NT2/D1 (cell line): ENCODE results near the gene KDR.

Experiments used
- SUZ12 ChIP-seq: IDR thresholded peaks from 2 replicates; pipeline ENCODE4 v1.6.1; 2011; ENCODE audit not compliant: insufficient read length, insufficient read depth; ENCODE audit errors: extremely low read depth
- ZNF274 ChIP-seq: IDR thresholded peaks from 2 replicates; pipeline ENCODE4 v1.6.1; 2011; ENCODE audit warnings: mild to moderate bottlenecking, low read depth, low read length

DNA sequence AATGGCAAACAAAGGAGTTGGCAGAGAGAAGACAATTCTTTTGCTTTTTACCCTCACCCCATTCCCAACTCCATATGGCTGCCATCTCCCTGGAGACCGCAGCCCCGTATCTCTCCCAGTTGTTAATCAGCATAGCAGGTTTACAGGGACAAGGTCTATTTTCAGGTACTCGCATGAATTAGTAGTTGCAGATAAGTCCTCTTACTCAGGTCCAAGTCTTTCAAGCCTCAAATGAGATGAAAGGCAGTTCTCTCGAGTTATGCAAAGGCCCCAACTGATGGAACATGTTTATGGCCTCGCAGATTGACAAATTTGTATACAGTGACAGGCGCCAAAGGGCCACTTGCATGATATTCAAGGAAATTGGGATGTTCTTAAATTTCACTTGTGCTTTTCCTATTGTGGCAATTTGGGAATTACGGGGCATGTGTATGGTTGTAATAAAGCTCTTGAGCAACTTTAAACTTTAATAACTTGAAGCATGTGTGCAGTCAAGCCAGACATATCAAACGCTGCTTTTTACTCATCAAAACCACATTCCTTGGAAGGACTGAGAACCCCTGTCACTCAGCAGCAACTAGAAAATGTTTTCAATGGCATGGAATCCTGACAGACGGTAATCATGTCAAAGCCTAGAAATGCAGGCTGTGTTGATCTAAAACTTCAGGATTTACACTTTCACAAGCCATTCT is 45.1 kb downstream of the KDR start:
- no peak for TF ChIP-seq ZNF274
- no peak for TF ChIP-seq SUZ12
